GM12873 (cell line): Measurements from ENCODE around the gene SPAG16.

Source experiments
- CTCF ChIP-seq: IDR thresholded peaks from 2 replicates; pipeline ENCODE4 v1.5.1; 2012; ENCODE audit warnings: low read depth, mild to moderate bottlenecking, moderate library complexity, low read length, control low read depth; ENCODE audit not compliant: insufficient read depth; ENCODE audit errors: missing control alignments

The SPAG16 gene

GRCh38 chr2:213722565-213722964 lies 438.3 kb downstream of the SPAG16 start:
- no peak for TF ChIP-seq CTCF

GRCh38 chr2:213723041-213723560 lies 438.8 kb downstream of the SPAG16 start:
- no peak for TF ChIP-seq CTCF

- no peak for TF ChIP-seq CTCF
These were observed 439.4 kb downstream of the SPAG16 start for GRCh38 chr2:213723707-213724106.

- TF ChIP-seq CTCF = no peak
These were observed 441.8 kb downstream of the SPAG16 start for GRCh38 chr2:213726101-213726500.

GRCh38 chr2:213733893-213734292 lies 449.6 kb downstream of the SPAG16 start:
- no peak for TF ChIP-seq CTCF

GRCh38 chr2:213740453-213740852 lies 456.2 kb downstream of the SPAG16 start:
- TF ChIP-seq CTCF = no peak

- no peak for TF ChIP-seq CTCF
These were observed 467.2 kb downstream of the SPAG16 start for GRCh38 chr2:213751446-213751845.
